ENCODE measurements around the gene TCP10L. TPM values are rescaled to one million over a fixed set of nuclear protein-coding genes. Genes with fewer than 3 reads are reported as not detected.

Gene TCP10L
- total and polyA plus RNA-seq, 10 of the 15 experiments (the other 5 are each of a cell fraction or from before 2014, with no cell fraction given) = 0.11 to 0.45 (median 0.19) TPM; not detected in 3

GRCh38 chr21:32537569-32537881, 47.8 kb downstream of the TCP10L start (continued):
- TF ChIP-seq NKRF (conservative IDR thresholded peaks at IDR 0.05) (no peak), NFXL1 (IDR thresholded peaks at IDR 0.05; ENCODE audit: borderline replicate concordance) (no peak), SKIL (IDR thresholded peaks at IDR 0.05; ENCODE audit: low read depth, poor library complexity, severe bottlenecking) (no peak), GATAD2B (conservative IDR thresholded peaks at IDR 0.05; ENCODE audit: low read depth) (no peak), NBN (IDR thresholded peaks at IDR 0.05) (no peak), SRF (IDR thresholded peaks at IDR 0.05; ENCODE audit: low read depth in 2 of 2, low read length in 2 of 2) (no peak), POU2F2 (IDR thresholded peaks at IDR 0.05; ENCODE audit: borderline replicate concordance, low read depth, low read length) (no peak), FOXK2 (IDR thresholded peaks at IDR 0.05) (no peak), SUPT20H (IDR thresholded peaks at IDR 0.05; ENCODE audit: borderline replicate concordance, control insufficient read depth, low read depth, low read length) (no peak), RCOR1 (conservative IDR thresholded peaks at IDR 0.05; ENCODE audit: low read depth, low read length) (no peak)

- Histone ChIP-seq H3K27me3 (replicated peaks in 1 of 2; ENCODE audit: control insufficient read depth in 2 of 2, insufficient read depth in 2 of 2, low read length in 1 of 2) (peaks cover 2% of the 10 kb centered on the region in 2 experiments; a peak in 3 of 4 replicates), H2AFZ (ENCODE audit: control insufficient read depth, low read depth, low read length) (no peak overlapping the region), H4K20me1 (ENCODE audit: control insufficient read depth, insufficient read depth) (no peaks in the 10 kb centered on the region), H3K4me3 (no peak overlapping the region), H3K4me1 (ENCODE audit: control insufficient read depth, insufficient read depth, low read length) (no peaks in the 10 kb centered on the region), H3K9me3 (replicated peaks; ENCODE audit: control insufficient read depth, insufficient read depth, low read length) (no peaks in the 10 kb centered on the region), H3K4me2 (ENCODE audit: control insufficient read depth, insufficient read depth) (no peak overlapping the region), H3K9ac (ENCODE audit: control insufficient read depth, insufficient read depth, low read length) (no peak overlapping the region), H3K79me2 (ENCODE audit: control insufficient read depth, insufficient read depth, low read length) (no peaks in the 10 kb centered on the region), H3K27ac (ENCODE audit: control insufficient read depth, insufficient read depth) (no peak overlapping the region), H3K36me3 (ENCODE audit: control insufficient read depth in 2 of 2, insufficient read depth in 2 of 2, low read length in 1 of 2) (no peaks in the 10 kb centered on the region)
- ATAC-seq (no peak), DNase-seq (ENCODE audit: low read depth, low spot score) (no peak), FAIRE-seq (no peak)
- in situ Hi-C loops (cut with MboI) = no loop called here
- ChIA-PET CTCF (no interaction called here), POLR2A (no interaction called here), SMC1A (ENCODE audit: uncharacterized antibody, unreplicated experiment) (no interaction called here), RAD21 (ENCODE audit: unreplicated experiment) (no interaction called here)
- no TSS peak for BruUV-seq (replicated peaks)
- WGBS (ENCODE audit: insufficient coverage, insufficient replicate concordance, low lambda C conversion rate, missing lambda C conversion rate) = 44% methylated on average over 7 of the region's 7 CpGs
- intact Hi-C loops (cut with micrococcal nuclease; ENCODE audit: unreplicated experiment) = no loop called here
- TF ChIP-seq ZBTB40 (IDR thresholded peaks at IDR 0.05; ENCODE audit: borderline replicate concordance) (no peak), KAT2A (conservative IDR thresholded peaks at IDR 0.05; ENCODE audit: control insufficient read depth, low read depth, low read length) (no peak), E4F1 (IDR thresholded peaks at IDR 0.05; ENCODE audit: borderline replicate concordance, partially characterized antibody) (no peak)
These were observed 49.7 kb downstream of the TCP10L start for GRCh38 chr21:32535612-32536011.
